H9 (cell line): ENCODE results near the gene HIPK1. TPM values are rescaled to one million over a fixed set of nuclear protein-coding genes. Genes with fewer than 3 reads are reported as not detected.
A peak's percentile ranks its signal among the peaks of the same experiment; 100 is the strongest.

Experiments
- DNase-seq: peaks from one replicate; pipeline ENCODE4 v3.0.0-alpha.2; 2017
- H2AFZ ChIP-seq: one replicate; pipeline ENCODE4 v1.6.1; 2013; ENCODE audit warnings: mild to moderate bottlenecking, low read length, control low read depth, moderate library complexity
- H2AK5ac ChIP-seq: 2 replicates; pipeline ENCODE4 v1.6.1; 2013; ENCODE audit warnings: low read length, control low read depth, mixed read lengths; ENCODE audit not compliant: insufficient read length
- H2BK120ac ChIP-seq: one replicate; pipeline ENCODE4 v1.6.1; 2013; ENCODE audit warnings: low read depth, mild to moderate bottlenecking, low read length, control low read depth, inconsistent platforms; ENCODE audit not compliant: poor library complexity, severe bottlenecking
- H2BK12ac ChIP-seq: 2 replicates; pipeline ENCODE4 v1.6.1; 2013; ENCODE audit warnings: low read length, control low read depth, mixed read lengths, low read depth; ENCODE audit not compliant: insufficient read length
- H2BK15ac ChIP-seq: 2 replicates; pipeline ENCODE4 v1.6.1; 2013; ENCODE audit warnings: low read depth, low read length, control low read depth
- H2BK20ac ChIP-seq: one replicate; pipeline ENCODE4 v1.6.1; 2013; ENCODE audit warnings: low read depth, mild to moderate bottlenecking, low read length, control low read depth, inconsistent platforms; ENCODE audit not compliant: poor library complexity, severe bottlenecking
- H2BK5ac ChIP-seq: 2 replicates; pipeline ENCODE4 v1.6.1; 2013; ENCODE audit warnings: low read length, control low read depth, mixed read lengths; ENCODE audit not compliant: insufficient read length
- H3K14ac ChIP-seq: 2 replicates; pipeline ENCODE4 v1.6.1; 2013; ENCODE audit warnings: low read length, control low read depth; ENCODE audit not compliant: insufficient read depth
- H3K18ac ChIP-seq: 2 replicates; pipeline ENCODE4 v1.6.1; 2013; ENCODE audit warnings: low read depth, mild to moderate bottlenecking, mixed read lengths, low read length, control low read depth; ENCODE audit not compliant: insufficient read length
- H3K23ac ChIP-seq: 2 replicates; pipeline ENCODE4 v1.6.1; 2013; ENCODE audit warnings: low read length, control low read depth, mixed read lengths, low read depth; ENCODE audit not compliant: insufficient read length
- H3K23me2 ChIP-seq: 2 replicates; pipeline ENCODE4 v1.6.1; 2013; ENCODE audit warnings: low read depth, mild to moderate bottlenecking, mixed read lengths, low read length, control low read depth; ENCODE audit not compliant: insufficient read length, poor library complexity, severe bottlenecking
- H3K27ac ChIP-seq: 2 replicates; pipeline ENCODE4 v1.5.1; 2013; ENCODE audit warnings: low read length, control low read depth, mixed read lengths, low read depth; ENCODE audit not compliant: insufficient read length
- H3K27me3 ChIP-seq: 2 replicates; pipeline ENCODE4 v1.6.1; 2013; ENCODE audit warnings: low read length, control low read depth, inconsistent platforms; ENCODE audit not compliant: insufficient read depth
- H3K4ac ChIP-seq: 2 replicates; pipeline ENCODE4 v1.6.1; 2013; ENCODE audit warnings: low read depth, mild to moderate bottlenecking, control low read depth, inconsistent platforms, low read length, moderate library complexity
- H3K4me1 ChIP-seq: 2 replicates; pipeline ENCODE4 v1.6.1; 2013; ENCODE audit warnings: low read length, control low read depth, inconsistent platforms; ENCODE audit not compliant: insufficient read depth
- H3K4me2 ChIP-seq: 2 replicates; pipeline ENCODE4 v1.6.1; 2013; ENCODE audit warnings: low read length, control low read depth, mixed read lengths; ENCODE audit not compliant: insufficient read length, insufficient read depth
- H3K56ac ChIP-seq: 2 replicates; pipeline ENCODE4 v1.6.1; 2013; ENCODE audit warnings: low read depth, mild to moderate bottlenecking, mixed read lengths, low read length, control low read depth; ENCODE audit not compliant: insufficient read length
- H3K79me1 ChIP-seq: 2 replicates; pipeline ENCODE4 v1.6.1; 2013; ENCODE audit warnings: low read depth, mild to moderate bottlenecking, moderate library complexity, low read length, control low read depth, inconsistent platforms; ENCODE audit not compliant: insufficient read depth, poor library complexity, severe bottlenecking
- H3K79me2 ChIP-seq: 2 replicates; pipeline ENCODE4 v1.6.1; 2013; ENCODE audit warnings: low read length, control low read depth, inconsistent platforms; ENCODE audit not compliant: insufficient read depth
- H3K9ac ChIP-seq: 2 replicates; pipeline ENCODE4 v1.6.1; 2013; ENCODE audit warnings: low read length, control low read depth, mixed read lengths; ENCODE audit not compliant: insufficient read length; ENCODE audit errors: extremely low read depth
- H3K9me3 ChIP-seq: one replicate; pipeline ENCODE4 v1.6.1; 2013; ENCODE audit warnings: low read depth, low read length, inconsistent platforms; ENCODE audit not compliant: control insufficient read depth
- H3T11ph ChIP-seq: one replicate; pipeline ENCODE4 v1.6.1; 2013; ENCODE audit warnings: mild to moderate bottlenecking, low read length, control low read depth, inconsistent platforms
- H4K20me1 ChIP-seq: one replicate; pipeline ENCODE4 v1.6.1; 2013; ENCODE audit not compliant: control insufficient read depth, insufficient read length, insufficient read depth
- H4K5ac ChIP-seq: 2 replicates; pipeline ENCODE4 v1.6.1; 2013; ENCODE audit warnings: low read depth, mild to moderate bottlenecking, mixed read lengths, low read length, control low read depth; ENCODE audit not compliant: insufficient read length
- H4K8ac ChIP-seq: replicated peaks from 2 replicates; pipeline ENCODE4 v1.6.1; 2013; ENCODE audit warnings: low read length, control low read depth, mixed read lengths, low read depth; ENCODE audit not compliant: insufficient read length
- H4K91ac ChIP-seq: 2 replicates; pipeline ENCODE4 v1.6.1; 2013; ENCODE audit warnings: low read depth, mild to moderate bottlenecking, moderate library complexity, mixed read lengths, low read length, control low read depth; ENCODE audit not compliant: insufficient read length
- H3K27ac Mint-ChIP-seq, 3 experiments: 2 replicates in 2 of 3; 3 replicates in 1 of 3; pipeline ENCODE4 v1.8.0; 2020 to 2021; ENCODE audit warnings: mixed read lengths in 3 of 3, mild to moderate bottlenecking in 1 of 3, moderate library complexity in 1 of 3
- H3K27me3 Mint-ChIP-seq: 2 replicates; pipeline ENCODE4 v1.8.0; 2021; ENCODE audit warnings: low read depth, mild to moderate bottlenecking, moderate library complexity, mixed read lengths
- H3K36me3 Mint-ChIP-seq, 3 experiments: 2 replicates in 2 of 3; 3 replicates in 1 of 3; pipeline ENCODE4 v1.8.0; 2020 to 2021; ENCODE audit warnings: low read depth in 3 of 3, mixed read lengths in 3 of 3; ENCODE audit not compliant: insufficient read depth in 1 of 3
- H3K4me1 Mint-ChIP-seq, 2 experiments: 2 replicates each; pipeline ENCODE4 v1.8.0; 2020; ENCODE audit warnings: mixed read lengths in 2 of 2
- H3K4me3 Mint-ChIP-seq, 2 experiments: 2 replicates in 1 of 2; 3 replicates in 1 of 2; pipeline ENCODE4 v1.8.0; 2020 to 2021; ENCODE audit warnings: mild to moderate bottlenecking in 2 of 2, mixed read lengths in 2 of 2, moderate library complexity in 1 of 2
- H3K9me3 Mint-ChIP-seq, 2 experiments: 2 replicates in 1 of 2; 3 replicates in 1 of 2; pipeline ENCODE4 v1.8.0; 2020; ENCODE audit warnings: mild to moderate bottlenecking in 2 of 2, mixed read lengths in 2 of 2, moderate library complexity in 1 of 2
- CTCF ChIP-seq: fragments of 200-600 bp; sonication (generic); conservative IDR thresholded peaks from 3 replicates; pipeline ENCODE4 v1.8.0; 2021; ENCODE audit warnings: antibody characterized with exemption, mild to moderate bottlenecking
- WGBS: extraction: QIAGEN DNeasy Blood & Tissue Kit; methylation state at CpG from one replicate; pipeline ENCODE4 v1.1.7; 2013; ENCODE audit warnings: missing lambda C conversion rate, low lambda C conversion rate, mixed read lengths; ENCODE audit not compliant: insufficient read length; ENCODE audit errors: extremely low coverage; 5-methylcytosine and 5-hydroxymethylcytosine counted together
- total RNA-seq: library from RNA; stranded (reverse); gene quantifications from 2 replicates; pipeline ENCODE4 v1.2.1, GENCODE V29; 2021

HIPK1 gene
- total RNA-seq, 1 experiment from 2014 or later: 65.7 TPM

- no peak overlapping the region for H3K27ac Mint-ChIP-seq
- H2BK120ac ChIP-seq: no peak overlapping the region
These were observed 70.7 kb downstream of the HIPK1 start for GRCh38 chr1:113999799-114000198.

More at GRCh38 chr1:113999799-114000198, 70.7 kb downstream of the HIPK1 start:
- no peaks in the 10 kb centered on the region for H4K20me1 ChIP-seq
- no peak for TF ChIP-seq CTCF
- H3K4me1 ChIP-seq: peaks cover 12% of the 10 kb centered on the region; the same call in 1 of the 2 replicates
- no peak overlapping the region for H2BK20ac ChIP-seq
- H4K8ac ChIP-seq: no peak overlapping the region
- H3K23me2 ChIP-seq: no peaks in the 10 kb centered on the region
- no peaks in the 10 kb centered on the region for H3K27me3 ChIP-seq
- H3K14ac ChIP-seq: peak overlapping the region; percentile 31; the same call in 1 of the 2 replicates
- no peak overlapping the region for H2BK5ac ChIP-seq
- H3K4me2 ChIP-seq: no peak overlapping the region
- no peaks in the 10 kb centered on the region for H3K79me1 ChIP-seq
- no peak overlapping the region for H3K23ac ChIP-seq
- no peaks in the 10 kb centered on the region for H3K79me2 ChIP-seq
- H2AFZ ChIP-seq: no peak overlapping the region
- Mint-ChIP-seq H3K36me3 (peaks cover 10 to 30% (median 15%) of the 10 kb centered on the region in 3 experiments), H3K4me1 (peaks cover 47 to 50% of the 10 kb centered on the region in 2 experiments), H3K4me3 (no peak overlapping the region), H3K27me3 (peaks cover 9% of the 10 kb centered on the region), H3K9me3 (peaks cover 23 to 25% of the 10 kb centered on the region in 2 experiments)
- H3K9me3 ChIP-seq: peaks cover 5% of the 10 kb centered on the region
- WGBS: no CpG with 5 or more reads among the region's 2 CpGs
- H2BK15ac ChIP-seq: no peak overlapping the region
- no peak overlapping the region for H3T11ph ChIP-seq
- no peak overlapping the region for H3K27ac ChIP-seq
- H2AK5ac ChIP-seq: no peak overlapping the region
- H3K56ac ChIP-seq: no peak overlapping the region
- H4K5ac ChIP-seq: no peak overlapping the region
- H3K18ac ChIP-seq: no peak overlapping the region
- no peak overlapping the region for H3K4ac ChIP-seq
- H4K91ac ChIP-seq: no peak overlapping the region
- H2BK12ac ChIP-seq: no peak overlapping the region
- H3K9ac ChIP-seq: no peak overlapping the region
- DNase-seq: no peak
